ENCODE data around the gene LRG1.

DNA sequence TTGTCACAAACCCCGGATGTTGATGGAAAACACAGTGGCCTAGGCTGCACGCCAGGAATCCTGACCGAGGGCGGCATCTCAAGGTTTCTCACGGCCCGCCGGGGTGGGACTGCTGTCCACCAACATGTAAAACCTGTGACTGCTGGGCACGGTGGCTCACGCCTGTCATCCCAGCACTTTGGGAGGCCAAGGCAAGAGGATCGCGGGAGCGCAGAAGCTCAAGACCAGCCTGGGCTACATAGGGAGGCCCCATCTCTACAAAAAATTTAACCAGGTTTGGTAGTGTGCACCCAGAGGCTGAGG, 32.7 kb downstream of the LRG1 start:
- TF ChIP-seq, protein P1, sequence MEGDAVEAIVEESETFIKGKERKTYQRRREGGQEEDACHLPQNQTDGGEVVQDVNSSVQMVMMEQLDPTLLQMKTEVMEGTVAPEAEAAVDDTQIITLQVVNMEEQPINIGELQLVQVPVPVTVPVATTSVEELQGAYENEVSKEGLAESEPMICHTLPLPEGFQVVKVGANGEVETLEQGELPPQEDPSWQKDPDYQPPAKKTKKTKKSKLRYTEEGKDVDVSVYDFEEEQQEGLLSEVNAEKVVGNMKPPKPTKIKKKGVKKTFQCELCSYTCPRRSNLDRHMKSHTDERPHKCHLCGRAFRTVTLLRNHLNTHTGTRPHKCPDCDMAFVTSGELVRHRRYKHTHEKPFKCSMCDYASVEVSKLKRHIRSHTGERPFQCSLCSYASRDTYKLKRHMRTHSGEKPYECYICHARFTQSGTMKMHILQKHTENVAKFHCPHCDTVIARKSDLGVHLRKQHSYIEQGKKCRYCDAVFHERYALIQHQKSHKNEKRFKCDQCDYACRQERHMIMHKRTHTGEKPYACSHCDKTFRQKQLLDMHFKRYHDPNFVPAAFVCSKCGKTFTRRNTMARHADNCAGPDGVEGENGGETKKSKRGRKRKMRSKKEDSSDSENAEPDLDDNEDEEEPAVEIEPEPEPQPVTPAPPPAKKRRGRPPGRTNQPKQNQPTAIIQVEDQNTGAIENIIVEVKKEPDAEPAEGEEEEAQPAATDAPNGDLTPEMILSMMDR (IDR thresholded peaks at IDR 0.05): no peak
- TF ChIP-seq EZH2 (IDR thresholded peaks at IDR 0.05) (no peak), EZH2phosphoT487 (IDR thresholded peaks at IDR 0.05) (no peak)
